K562 (cell line): ENCODE data around the gene CDK11B. TPM values are rescaled to one million over a fixed set of nuclear protein-coding genes. Genes with fewer than 3 reads are reported as not detected.

Experiments
- CBFA2T3 ChIP-seq: fragments of 450-650 bp; IDR thresholded peaks from 2 replicates; pipeline ENCODE4 v1.6.1; 2017
- GATAD2B ChIP-seq: fragments of 450-650 bp; IDR thresholded peaks from 2 replicates; pipeline ENCODE4 v1.6.1; 2017; ENCODE audit warnings: mild to moderate bottlenecking, borderline replicate concordance
- KDM4B ChIP-seq, 2 experiments: fragments of 450-650 bp in 1 of 2; sonication (generic) in 1 of 2; IDR thresholded peaks; 2 replicates each; pipeline ENCODE4 v1.6.1; 2016 to 2017; ENCODE audit warnings: borderline replicate concordance in 2 of 2, antibody characterized with exemption in 1 of 2, low read depth in 1 of 2, mild to moderate bottlenecking in 1 of 2
- LEF1 ChIP-seq: fragments of 450-650 bp; IDR thresholded peaks from 2 replicates; pipeline ENCODE4 v1.6.1; 2016; ENCODE audit warnings: mild to moderate bottlenecking
- MYC ChIP-seq, 2 experiments: fragments of 250-450 bp in 1 of 2; sonication (Bioruptor Pico) in 1 of 2; IDR thresholded peaks; 2 replicates each; pipeline versions ENCODE4 v1.5.1 to v1.6.1; 2012 to 2021; ENCODE audit warnings: low read depth in 2 of 2, borderline replicate concordance in 1 of 2, improper control_type of control experiment in 1 of 2, low read length in 1 of 2, mild to moderate bottlenecking in 1 of 2, moderate library complexity in 1 of 2
- POLR2AphosphoS2 ChIP-seq: IDR thresholded peaks from 2 replicates; pipeline ENCODE4 v1.6.1; 2012; ENCODE audit warnings: low read length, improper control_type of control experiment
- PPARD ChIP-seq: fragments of 250-450 bp; sonication (Bioruptor Pico); IDR thresholded peaks from 2 replicates; pipeline ENCODE4 v1.8.0; 2022; ENCODE audit warnings: inconsistent platforms, mild to moderate bottlenecking, moderate library complexity
- RFX5 ChIP-seq: IDR thresholded peaks from 2 replicates; pipeline ENCODE4 v1.6.1; 2011; ENCODE audit warnings: low read depth, mild to moderate bottlenecking, improper control_type of control experiment, low read length
- SLC30A9 ChIP-seq: fragments of 250-450 bp; sonication (Bioruptor Pico); IDR thresholded peaks from 2 replicates; pipeline ENCODE4 v1.8.0; 2022; ENCODE audit warnings: mild to moderate bottlenecking, moderate library complexity
- TAF7 ChIP-seq: fragments of 450-650 bp; IDR thresholded peaks from 2 replicates; pipeline ENCODE4 v1.6.1; 2016; ENCODE audit warnings: missing genetic modification characterization, missing compliant biosample characterization
- TAF9B ChIP-seq: fragments of 450-650 bp; IDR thresholded peaks from 2 replicates; pipeline ENCODE4 v1.6.1; 2018; ENCODE audit warnings: mild to moderate bottlenecking; ENCODE audit not compliant: partially characterized antibody
- TEAD1 ChIP-seq, 2 experiments: fragments of 450-650 bp in 1 of 2; sonication (generic) in 1 of 2; formaldehyde crosslinking; IDR thresholded peaks; 2 replicates each; pipeline versions ENCODE4 v1.4.0 to v1.8.0; 2020 to 2022; ENCODE audit warnings: mild to moderate bottlenecking in 2 of 2, missing genetic modification reagents in 1 of 2
- XRCC5 ChIP-seq: fragments of 200-400 bp; formaldehyde crosslinking; IDR thresholded peaks from 2 replicates; pipeline ENCODE4 v1.6.1; 2017; ENCODE audit warnings: low read depth, mild to moderate bottlenecking, low read length
- ZBED1 ChIP-seq: IDR thresholded peaks from 2 replicates; pipeline ENCODE4 v1.6.1; 2014
- ZEB2 ChIP-seq: fragments of 450-650 bp; IDR thresholded peaks from 2 replicates; pipeline ENCODE4 v1.6.1; 2016
- ZKSCAN3 ChIP-seq: fragments of 250-450 bp; sonication (Bioruptor Pico); IDR thresholded peaks from 2 replicates; pipeline ENCODE4 v1.4.0; 2020
- ZNF121 ChIP-seq: sonication (generic); formaldehyde crosslinking; conservative IDR thresholded peaks from 2 replicates; pipeline ENCODE4 v1.8.0; 2022; ENCODE audit warnings: missing genetic modification reagents
- ZNF175 ChIP-seq: fragments of 200-800 bp; sonication (Bioruptor generic); IDR thresholded peaks from 2 replicates; pipeline ENCODE4 v1.6.1; 2016; ENCODE audit warnings: low read depth, mild to moderate bottlenecking, missing genetic modification characterization, missing compliant biosample characterization
- ZNF408 ChIP-seq: fragments of 250-450 bp; sonication (Bioruptor Pico); IDR thresholded peaks from 2 replicates; pipeline ENCODE4 v1.4.0; 2020; ENCODE audit warnings: low read depth, mild to moderate bottlenecking, moderate library complexity
- polyA plus RNA-seq, 8 experiments: library from polyadenylated mRNA; depleted of rRNA in 4 of 8; stranded (reverse) in 5 of 8; unstranded in 3 of 8; fragments of >200 nt; fragmentation: Nextera tagmentation in 2 of 8; fragmentation: Illumina TruSeq in 1 of 8; extraction: Ambion mirVana in 2 of 8; extraction: Trizol in 1 of 8; gene quantifications; 2 replicates each; pipeline versions ENCODE4 v1.2.1 to v1.2.3, GENCODE V29; 2011 to 2014; ENCODE audit warnings: inconsistent platforms in 1 of 8, missing spikeins in 1 of 8
- total RNA-seq, 7 experiments: library from RNA; depleted of rRNA in 6 of 7; stranded (reverse); fragments of >200 nt in 6 of 7; fragmentation: Illumina TruSeq in 2 of 7; extraction: Trizol in 2 of 7; gene quantifications; 2 replicates each; pipeline versions ENCODE4 v1.2.1 to v1.2.3, GENCODE V29; 2011 to 2021; ENCODE audit warnings: low replicate concordance in 1 of 7
- TF ChIP-seq, protein P1 (sequence below), 2 experiments: fragments of 150-350 bp in 1 of 2; IDR thresholded peaks; 2 replicates each; pipeline ENCODE4 v1.6.1; 2012 to 2016; ENCODE audit warnings: low read depth in 2 of 2, low read length in 2 of 2, mild to moderate bottlenecking in 1 of 2, moderate library complexity in 1 of 2
- TF ChIP-seq, protein P2 (sequence below): sonication (generic); formaldehyde crosslinking; IDR thresholded peaks from 2 replicates; pipeline ENCODE4 v1.8.0; 2022; ENCODE audit warnings: mild to moderate bottlenecking, missing genetic modification reagents, borderline replicate concordance
- TF ChIP-seq, protein P3 (sequence below): fragments of 450-650 bp; IDR thresholded peaks from 2 replicates; pipeline ENCODE4 v1.6.1; 2016; ENCODE audit warnings: borderline replicate concordance

The CDK11B gene
- total and polyA plus RNA-seq, 9 of the 15 experiments (the other 6 are each of a cell fraction or from before 2014, with no cell fraction given): 2.8 to 52.2 (median 19.5) TPM

DNA sequence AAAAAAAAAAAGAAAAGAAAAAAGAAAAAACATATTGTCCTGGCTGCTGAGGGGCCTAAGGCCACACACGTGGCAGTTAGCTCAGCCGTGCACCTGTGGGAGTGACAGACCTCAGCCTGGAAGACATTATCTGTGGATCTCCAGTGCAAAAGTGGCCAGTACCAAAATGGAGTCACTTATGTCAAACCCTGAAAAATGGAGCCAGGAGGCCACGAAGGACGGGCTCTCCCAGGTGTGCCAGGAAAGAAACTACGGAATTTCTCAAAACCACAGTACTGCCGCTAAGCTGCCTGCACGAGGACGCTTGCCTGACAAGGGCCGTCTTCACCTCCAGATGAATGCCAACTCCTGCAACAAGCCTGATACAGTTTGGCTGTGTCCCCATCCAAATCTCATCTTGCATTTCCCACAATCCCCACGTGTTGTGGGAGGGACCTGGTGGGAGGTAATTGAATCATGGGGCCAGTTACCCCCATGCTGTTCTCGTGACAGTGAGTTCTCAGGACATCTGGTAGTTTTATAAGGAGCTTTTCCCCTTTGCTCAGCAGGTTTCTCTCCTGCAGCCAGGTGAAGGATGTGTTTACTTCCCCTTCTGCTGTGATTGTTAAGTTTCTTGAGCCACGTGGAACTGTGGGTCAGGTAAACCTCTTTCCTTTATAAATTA, 48.9 kb downstream of the CDK11B start (continued):
- TF ChIP-seq, protein P1, sequence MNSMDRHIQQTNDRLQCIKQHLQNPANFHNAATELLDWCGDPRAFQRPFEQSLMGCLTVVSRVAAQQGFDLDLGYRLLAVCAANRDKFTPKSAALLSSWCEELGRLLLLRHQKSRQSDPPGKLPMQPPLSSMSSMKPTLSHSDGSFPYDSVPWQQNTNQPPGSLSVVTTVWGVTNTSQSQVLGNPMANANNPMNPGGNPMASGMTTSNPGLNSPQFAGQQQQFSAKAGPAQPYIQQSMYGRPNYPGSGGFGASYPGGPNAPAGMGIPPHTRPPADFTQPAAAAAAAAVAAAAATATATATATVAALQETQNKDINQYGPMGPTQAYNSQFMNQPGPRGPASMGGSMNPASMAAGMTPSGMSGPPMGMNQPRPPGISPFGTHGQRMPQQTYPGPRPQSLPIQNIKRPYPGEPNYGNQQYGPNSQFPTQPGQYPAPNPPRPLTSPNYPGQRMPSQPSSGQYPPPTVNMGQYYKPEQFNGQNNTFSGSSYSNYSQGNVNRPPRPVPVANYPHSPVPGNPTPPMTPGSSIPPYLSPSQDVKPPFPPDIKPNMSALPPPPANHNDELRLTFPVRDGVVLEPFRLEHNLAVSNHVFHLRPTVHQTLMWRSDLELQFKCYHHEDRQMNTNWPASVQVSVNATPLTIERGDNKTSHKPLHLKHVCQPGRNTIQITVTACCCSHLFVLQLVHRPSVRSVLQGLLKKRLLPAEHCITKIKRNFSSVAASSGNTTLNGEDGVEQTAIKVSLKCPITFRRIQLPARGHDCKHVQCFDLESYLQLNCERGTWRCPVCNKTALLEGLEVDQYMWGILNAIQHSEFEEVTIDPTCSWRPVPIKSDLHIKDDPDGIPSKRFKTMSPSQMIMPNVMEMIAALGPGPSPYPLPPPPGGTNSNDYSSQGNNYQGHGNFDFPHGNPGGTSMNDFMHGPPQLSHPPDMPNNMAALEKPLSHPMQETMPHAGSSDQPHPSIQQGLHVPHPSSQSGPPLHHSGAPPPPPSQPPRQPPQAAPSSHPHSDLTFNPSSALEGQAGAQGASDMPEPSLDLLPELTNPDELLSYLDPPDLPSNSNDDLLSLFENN (IDR thresholded peaks at IDR 0.05; ENCODE audit: low read depth in 2 of 2, low read length in 2 of 2): no peak
- TF ChIP-seq PPARD (CRISPR knock-in tag) (peak; percentile 69; the same call in 1 of the 2 replicates), ZNF121 (CRISPR knock-in tag) (no peak), SLC30A9 (no peak), ZNF175 (peak; percentile 90), ZBED1 (no peak), XRCC5 (no peak), GATAD2B (no peak), POLR2AphosphoS2 (no peak), ZKSCAN3 (CRISPR knock-in tag) (no peak), LEF1 (no peak), TAF7 (tag) (peak; percentile 74), TEAD1 (CRISPR knock-in tag; IDR thresholded peaks at IDR 0.05) (peak in 1 of 2 experiments; percentile 92; a peak in 2 of 4 replicates), TAF9B (no peak), ZNF408 (CRISPR knock-in tag) (0 out of 2 replicates have a peak, but pooled peaks have one; percentile 19), MYC (IDR thresholded peaks at IDR 0.05; ENCODE audit: low read depth, low read length) (no peak), MYC (CRISPR knock-in tag; IDR thresholded peaks at IDR 0.05; ENCODE audit: borderline replicate concordance, low read depth) (peak; percentile 87; the same call in 1 of the 2 replicates), RFX5 (no peak), ZEB2 (no peak), CBFA2T3 (peak; percentile 6; the same call in 1 of the 2 replicates), KDM4B (IDR thresholded peaks at IDR 0.05; ENCODE audit: borderline replicate concordance in 2 of 2, low read depth in 1 of 2) (no peak)
- TF ChIP-seq, protein P2, sequence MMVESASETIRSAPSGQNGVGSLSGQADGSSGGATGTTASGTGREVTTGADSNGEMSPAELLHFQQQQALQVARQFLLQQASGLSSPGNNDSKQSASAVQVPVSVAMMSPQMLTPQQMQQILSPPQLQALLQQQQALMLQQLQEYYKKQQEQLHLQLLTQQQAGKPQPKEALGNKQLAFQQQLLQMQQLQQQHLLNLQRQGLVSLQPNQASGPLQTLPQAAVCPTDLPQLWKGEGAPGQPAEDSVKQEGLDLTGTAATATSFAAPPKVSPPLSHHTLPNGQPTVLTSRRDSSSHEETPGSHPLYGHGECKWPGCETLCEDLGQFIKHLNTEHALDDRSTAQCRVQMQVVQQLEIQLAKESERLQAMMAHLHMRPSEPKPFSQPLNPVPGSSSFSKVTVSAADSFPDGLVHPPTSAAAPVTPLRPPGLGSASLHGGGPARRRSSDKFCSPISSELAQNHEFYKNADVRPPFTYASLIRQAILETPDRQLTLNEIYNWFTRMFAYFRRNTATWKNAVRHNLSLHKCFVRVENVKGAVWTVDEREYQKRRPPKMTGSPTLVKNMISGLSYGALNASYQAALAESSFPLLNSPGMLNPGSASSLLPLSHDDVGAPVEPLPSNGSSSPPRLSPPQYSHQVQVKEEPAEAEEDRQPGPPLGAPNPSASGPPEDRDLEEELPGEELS (CRISPR knock-in tag): no peak
- TF ChIP-seq, protein P3, sequence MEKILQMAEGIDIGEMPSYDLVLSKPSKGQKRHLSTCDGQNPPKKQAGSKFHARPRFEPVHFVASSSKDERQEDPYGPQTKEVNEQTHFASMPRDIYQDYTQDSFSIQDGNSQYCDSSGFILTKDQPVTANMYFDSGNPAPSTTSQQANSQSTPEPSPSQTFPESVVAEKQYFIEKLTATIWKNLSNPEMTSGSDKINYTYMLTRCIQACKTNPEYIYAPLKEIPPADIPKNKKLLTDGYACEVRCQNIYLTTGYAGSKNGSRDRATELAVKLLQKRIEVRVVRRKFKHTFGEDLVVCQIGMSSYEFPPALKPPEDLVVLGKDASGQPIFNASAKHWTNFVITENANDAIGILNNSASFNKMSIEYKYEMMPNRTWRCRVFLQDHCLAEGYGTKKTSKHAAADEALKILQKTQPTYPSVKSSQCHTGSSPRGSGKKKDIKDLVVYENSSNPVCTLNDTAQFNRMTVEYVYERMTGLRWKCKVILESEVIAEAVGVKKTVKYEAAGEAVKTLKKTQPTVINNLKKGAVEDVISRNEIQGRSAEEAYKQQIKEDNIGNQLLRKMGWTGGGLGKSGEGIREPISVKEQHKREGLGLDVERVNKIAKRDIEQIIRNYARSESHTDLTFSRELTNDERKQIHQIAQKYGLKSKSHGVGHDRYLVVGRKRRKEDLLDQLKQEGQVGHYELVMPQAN: no peak
